Activated gamma-delta T cell (primary cell): Measurements from ENCODE around the gene WWOX.
"Not testable (repeated sequence)": the region's sequence is repeated elsewhere in the genome, so short reads cannot be mapped to it uniquely, and the experiment has no call there.

Source experiments
- DNase-seq: peaks from one replicate; lab custom pipeline; 2025; lab: John Stamatoyannopoulos, UW

The WWOX gene

DNA sequence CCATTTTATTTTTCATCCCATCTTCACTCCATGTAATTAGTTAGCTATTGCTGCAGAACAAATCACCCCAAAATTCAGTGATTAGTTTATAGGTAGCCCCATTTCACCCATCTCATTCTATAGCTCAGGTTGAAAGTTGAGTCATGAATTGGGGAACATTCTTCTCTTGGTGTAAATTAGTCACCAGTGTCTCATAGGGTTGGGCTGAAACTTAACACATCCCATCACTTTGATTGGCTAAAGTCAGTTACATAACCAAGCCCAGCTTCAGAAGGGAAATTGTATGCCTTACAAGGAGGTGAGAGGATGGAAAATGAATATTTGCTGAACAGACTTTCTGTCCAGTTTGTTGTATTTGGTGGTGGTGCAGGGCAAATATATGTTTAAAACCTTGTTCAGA, 477.5 kb downstream of the WWOX start:
- DNase-seq, result no peak

DNA sequence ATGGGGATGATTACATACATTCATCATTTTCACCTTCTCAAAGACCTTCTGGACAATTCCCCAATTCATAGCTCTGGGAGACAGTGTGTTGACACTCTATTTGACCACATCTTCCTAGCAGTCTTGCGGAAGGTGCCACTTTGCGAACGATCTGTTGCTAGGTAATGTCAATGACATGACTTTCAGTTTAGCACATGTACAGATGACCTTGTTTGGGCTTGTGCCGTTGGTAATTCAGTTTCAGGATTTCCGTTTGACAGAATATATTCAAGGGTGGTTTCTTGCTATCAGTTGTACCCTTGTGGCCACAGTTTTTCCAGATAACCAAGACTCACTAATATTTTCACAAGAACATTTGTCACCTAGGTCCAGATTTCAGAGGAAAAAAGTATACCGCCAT, 478.2 kb downstream of the WWOX start:
- DNase-seq, result no peak

DNA sequence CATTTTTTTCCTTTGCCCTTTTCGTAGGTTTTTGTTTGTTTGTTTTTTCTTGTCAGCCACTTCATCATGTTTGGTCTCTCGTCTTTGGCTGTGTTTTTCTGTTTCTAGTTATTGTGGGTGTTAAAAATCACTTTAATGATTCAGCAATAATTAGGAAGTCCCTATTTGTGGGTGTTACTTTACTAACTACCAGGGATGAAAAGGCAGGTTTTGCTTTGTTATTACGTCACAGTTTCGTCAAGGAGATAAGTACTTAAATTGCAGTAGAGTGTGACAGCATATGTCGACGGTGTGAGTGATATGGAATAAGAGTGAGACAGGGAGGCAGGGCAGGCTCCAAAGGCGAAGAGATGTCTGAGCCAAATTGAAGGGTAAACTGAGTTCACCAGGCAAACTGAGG, 479.6 kb downstream of the WWOX start:
- DNase-seq, result no peak

DNA sequence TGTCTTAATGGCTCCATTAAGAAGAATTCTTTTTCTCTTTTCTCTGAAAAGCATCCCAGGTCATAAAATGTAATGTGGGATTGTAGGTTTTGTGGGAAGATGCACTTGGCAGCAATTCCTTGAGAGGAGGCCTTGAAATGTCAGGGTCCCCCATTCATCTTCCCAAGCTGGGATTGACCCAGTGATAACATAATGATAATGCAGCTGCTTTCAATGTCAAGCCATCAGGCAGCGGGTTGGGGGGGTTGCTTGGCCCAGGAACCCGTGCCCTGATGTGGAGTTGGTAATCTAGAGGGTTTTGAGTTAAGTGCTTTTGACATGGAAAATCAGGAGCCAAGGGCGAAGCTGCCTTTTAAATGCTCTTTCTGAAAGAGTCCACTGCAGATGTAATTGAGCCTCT, 484.0 kb downstream of the WWOX start:
- DNase-seq, result no peak

DNA sequence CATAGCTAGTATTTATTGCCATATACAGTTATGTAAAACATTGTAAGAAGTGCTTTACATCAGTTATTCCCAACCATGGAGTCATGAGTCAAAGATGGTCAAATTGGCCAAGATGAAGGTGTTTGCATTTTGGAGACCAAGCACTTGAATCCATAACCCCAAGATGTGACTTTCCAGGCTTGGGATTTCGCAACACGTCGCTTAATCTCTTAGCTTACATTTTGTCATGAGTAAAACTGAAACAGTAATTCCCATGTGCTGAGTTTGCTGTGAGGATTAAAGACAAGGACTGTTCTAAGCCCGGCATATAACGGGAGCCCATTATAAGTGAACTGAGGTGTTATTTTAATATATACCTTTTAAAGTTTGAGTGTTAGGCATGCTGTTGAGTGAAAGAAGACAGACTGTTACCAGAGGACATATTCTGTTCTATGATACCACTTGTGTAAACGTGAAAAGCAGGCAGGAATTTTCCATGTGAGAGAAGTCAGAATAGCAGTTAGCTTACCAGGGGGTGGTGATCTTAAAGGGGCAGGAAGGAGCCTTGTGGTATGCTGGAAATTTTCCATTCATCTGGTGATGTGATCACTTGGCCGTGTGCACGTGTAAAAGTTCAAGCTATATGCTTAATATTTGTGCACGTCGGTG, 484.9 kb downstream of the WWOX start:
- DNase-seq, result no peak

DNA sequence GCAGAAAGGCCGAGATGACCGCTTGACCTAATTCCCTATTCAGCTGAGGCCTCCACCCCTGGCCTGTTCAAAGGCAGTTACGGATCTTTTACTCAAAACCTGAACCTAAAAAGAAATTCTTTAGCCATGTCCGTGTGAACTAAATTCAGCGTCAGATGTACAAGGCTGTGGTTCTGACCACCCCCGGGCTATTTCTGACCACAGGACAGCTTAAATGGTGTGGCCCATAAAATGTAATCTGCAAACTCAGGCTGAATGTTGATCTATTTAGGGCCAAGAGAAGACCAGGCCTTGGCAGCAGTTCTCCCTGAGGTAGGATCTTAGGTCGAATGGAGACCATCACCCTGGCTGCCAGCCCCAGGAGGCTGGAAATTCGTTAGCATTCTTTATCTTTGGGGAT, 485.5 kb downstream of the WWOX start:
- no peak for DNase-seq

DNA sequence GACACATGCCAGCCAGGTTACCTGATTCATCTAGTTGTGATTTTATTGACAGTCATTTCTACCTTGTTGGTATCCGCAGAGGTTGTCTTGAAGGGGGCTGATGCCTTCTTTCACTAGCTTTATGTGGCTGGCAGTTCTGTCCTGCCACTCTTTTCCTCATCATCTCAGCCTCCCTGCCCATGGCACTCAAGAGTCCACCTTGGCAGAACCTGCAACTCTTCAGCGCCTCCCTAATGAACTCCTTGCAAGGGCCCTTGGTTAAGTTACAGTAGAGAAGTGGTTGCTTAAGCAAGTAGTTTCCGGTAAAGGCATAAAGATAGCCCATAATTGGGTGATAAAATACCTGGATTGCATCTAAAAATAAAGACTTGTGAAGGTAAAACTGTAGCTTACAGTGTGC, 489.9 kb downstream of the WWOX start:
- DNase-seq, result no peak

DNA sequence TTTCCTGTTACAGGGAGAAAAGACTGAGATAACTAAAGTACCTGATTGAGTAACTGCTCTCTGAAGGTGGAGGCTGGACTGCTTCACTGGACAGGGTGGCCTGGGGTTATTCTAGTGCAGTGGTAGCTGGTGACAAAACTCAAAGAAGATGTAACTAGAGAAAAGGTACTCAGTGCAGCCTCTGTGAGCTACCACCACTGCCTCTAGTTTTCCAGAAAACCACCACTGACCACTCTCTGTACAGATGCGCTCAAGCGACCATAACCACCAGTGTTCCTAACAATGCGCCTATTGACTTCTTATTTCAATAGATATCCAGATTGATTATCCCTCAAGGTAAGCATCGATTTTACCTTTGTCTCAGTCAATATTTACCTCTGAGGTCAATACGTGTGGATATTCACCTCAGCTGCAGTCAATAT, 492.2 kb downstream of the WWOX start:
- DNase-seq, result no peak

DNA sequence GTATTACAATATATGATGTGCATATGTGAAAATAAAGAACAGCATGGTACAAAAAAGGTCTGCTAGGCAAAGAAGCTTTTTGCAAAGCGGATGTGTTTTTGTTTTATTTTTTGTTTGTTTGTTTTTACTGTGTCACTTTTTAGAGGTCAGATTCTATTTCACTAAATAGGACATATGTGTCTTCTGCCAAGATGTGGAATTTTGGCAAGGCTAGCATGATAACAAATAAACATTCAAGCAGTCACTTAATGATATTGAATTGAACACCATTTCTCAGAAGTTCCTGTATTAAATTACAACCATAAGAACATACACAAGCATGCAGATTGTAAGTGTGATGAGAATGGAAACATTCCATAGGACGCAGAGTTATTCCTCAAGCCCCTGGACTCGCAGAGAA, 492.7 kb downstream of the WWOX start:
- no peak for DNase-seq

DNA sequence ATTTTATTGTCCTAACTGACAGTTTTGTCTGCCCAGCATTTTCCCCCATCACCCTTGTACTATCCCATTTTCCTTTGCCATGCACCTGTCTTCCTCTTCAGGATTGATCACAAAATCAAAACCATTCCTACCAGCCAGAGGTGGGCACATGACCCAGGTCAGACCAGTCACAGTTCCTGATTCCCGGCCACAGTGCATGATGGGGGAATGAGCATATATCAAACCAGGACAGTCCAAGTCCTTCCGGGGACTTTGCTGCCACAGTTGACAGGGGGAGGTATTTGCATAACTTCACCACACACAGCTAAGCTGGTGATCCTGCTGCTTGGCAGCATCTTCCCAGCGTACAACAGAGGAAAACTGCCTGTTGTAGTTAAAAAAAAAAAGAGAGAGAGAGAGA, 493.9 kb downstream of the WWOX start:
- DNase-seq, result no peak

DNA sequence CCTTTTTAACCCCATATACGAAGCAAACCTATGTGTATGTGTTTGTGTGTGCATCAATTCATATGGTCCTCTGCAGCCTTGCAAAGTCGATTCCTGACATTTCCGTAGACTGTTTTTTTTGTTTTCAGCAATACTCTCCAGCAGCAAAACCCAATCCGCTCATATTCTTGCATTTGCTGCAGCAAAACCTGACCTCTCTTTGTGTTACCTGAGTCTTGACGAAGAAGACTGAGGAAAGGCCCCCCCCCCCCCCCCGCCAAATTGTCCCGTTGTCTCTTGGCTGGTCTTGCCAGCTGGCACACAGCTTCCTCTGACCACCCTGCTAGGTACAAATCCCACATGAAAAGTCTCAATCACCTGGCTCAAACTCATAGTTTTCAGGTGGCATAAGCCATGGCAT, 494.7 kb downstream of the WWOX start:
- no peak for DNase-seq

DNA sequence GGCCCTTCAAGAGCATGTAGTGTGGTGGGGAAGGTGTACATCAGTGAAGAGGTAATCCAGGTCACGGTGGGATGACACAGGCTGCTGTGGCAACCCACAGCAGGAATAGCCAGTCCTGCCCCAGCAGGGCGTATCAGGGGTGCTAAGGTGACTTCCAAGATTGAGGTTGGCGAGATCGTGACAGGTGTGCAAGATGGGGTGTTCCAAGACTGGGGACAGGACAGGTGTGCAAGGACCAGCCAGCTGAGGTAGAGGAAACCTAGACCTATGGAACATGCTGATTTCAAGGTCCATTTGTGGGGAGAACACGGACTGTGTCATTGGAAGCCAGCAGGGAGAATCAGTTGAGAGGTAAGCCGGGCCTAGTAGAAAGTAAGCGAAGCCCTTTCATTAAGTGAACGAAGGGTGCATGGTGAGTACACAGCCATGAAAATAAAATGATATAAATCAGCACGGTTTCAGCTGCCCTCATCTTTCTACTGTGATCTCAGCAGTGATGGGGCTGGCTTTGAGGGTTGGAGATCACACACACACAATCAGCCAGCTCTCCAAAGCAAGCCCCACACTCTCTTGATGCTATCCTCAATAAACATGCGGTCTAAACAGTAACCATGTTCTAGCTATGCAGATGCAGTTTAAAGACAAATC, 497.0 kb downstream of the WWOX start:
- DNase-seq, result no peak

DNA sequence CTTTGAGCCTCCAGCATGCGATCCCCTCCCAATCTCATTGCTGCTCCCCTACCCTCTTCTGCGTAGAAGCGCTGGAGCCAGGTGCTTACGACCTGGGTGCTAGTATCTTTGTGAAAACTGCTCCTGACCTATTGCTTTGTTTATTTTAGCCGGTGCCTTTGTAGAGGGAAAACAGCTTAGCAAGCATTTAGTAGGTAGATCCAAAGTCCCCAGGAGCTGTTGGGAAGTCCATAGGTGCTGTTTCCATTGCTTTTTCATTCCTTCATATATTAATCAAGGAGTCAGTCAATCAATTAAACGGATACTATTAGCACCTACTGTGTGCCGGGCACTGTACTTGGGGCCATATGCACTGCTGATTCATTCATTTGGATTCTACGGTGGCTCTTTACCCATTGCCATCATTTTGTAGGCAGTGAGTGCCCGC, 497.6 kb downstream of the WWOX start:
- DNase-seq, result no peak

DNA sequence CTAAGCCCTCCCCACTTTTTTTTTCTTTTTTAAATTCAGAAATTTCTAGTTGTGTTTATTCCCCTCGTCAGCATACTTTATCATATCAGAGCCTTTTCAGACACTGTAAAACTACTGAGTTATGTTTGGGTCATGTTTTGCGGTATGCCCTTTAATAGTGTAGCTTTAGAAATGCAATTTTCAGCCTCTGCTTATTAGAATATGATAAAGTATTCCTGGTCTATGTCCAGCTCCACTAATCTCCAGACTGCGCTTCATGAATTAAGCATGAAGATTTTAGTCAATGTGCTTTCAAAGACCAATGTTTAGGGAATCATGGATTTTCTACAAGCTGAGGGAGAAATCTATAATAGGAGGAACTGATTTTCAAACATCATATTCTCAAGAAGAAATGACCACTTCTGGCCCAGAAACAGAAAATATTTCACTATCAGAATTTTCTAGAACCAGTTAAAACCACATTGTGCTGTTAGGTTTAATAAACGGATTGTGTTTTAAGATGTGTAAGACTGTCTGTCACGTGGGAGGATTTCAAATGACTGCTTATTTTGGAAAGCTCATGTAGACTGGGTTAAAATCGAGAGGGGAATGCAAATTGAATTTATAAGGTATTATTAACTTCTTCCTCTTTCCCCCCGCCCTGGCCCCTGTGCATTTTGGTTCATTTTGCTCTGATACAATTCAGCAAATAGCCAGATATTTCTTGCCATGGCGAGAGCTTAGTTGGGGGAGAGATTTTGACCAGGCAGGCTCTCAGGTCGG, 498.5 kb downstream of the WWOX start:
- no peak for DNase-seq

DNA sequence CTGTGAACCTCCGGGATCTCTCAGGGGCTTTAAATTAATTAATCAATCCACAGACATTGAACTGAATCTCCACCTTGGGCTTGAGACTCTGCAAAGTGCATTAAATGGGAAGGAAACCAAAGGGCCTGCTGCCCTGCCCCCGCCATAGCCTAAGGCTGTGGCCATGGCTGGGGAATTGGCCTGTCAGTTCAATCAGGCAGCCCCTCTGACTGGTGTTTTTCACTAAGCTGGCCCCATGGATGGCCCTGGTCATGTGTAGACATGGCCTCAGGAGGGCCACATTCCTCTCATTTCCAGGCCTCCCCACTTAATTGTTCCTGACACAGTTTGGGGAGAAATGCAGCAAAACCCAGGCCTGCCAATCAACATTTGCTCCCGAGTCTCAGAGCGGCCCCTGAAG, 499.8 kb downstream of the WWOX start:
- no peak for DNase-seq

DNA sequence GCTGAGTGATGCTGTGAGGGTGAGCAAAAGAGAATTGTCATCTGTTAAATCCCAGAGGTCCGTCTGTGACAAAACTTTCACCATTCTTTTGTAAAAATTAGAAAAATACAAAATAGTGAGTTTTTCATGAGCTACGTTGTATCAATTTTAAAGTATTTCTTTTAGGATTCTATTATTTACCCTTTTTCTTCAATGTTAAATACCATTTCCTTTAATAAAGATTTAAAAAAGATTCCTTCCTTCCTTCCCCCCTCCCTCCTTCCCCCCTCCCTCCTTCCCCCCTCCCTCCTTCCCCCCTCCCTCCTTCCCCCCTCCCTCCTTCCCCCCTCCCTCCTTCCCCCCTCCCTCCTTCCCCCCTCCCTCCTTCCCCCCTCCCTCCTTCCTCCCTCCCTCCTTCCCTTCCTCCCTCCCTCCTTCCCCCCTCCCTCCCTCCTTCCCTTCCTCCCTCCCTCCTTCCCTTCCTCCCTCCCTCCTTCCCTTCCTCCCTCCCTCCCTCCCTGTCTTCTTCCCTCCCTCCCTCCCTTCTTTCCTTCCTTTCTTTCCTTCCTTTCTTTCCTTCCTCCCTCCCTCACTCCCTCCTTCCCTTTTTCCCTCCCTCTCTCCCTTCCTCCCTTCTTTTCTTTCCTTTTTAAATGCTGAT, 505.1 kb downstream of the WWOX start:
- not testable (repeated sequence) for DNase-seq

DNA sequence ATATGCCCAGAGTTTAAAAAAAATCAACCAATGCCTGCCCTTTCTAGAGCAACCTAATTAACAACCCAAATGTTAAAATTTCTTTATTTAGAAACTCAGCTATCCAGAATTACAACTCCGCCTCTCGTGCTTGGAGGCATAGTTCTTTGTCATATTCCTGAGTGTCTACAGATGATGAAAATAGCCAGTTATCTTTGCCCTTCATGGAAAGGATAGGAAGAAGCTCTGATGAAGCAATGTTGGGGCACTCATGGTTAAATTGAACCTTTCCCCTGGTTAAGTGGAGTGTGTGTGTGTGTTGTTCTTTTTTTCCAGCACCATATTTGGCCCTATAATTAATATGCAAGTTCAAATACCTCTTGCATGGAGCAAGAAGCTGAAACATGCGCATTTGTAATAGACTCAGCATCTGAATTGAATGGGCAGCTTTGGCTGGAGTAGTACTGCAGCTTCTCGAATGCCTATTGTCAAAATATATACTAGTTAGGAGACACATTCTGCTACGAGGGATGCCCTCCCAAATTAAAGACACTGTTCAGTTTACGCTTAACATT, 506.2 kb downstream of the WWOX start:
- DNase-seq, result no peak

DNA sequence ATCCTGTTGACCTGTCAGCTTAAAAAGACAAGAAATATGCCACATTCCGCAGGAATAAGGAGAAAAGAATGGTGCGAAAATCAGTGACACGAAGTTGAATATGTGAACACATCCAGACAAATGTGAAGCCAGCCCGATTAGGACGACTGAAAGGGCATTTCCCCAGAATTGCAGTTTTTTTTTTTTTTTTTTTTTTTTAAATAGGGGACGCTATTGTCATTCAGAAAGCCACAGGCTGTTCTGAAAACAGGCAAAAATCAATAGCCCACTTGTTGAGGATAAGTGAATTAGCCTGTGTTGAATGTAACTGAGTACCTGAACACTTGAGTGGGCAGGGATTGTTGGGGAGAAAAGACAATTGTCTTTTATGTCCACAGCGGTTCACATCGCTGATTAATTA, 507.1 kb downstream of the WWOX start:
- no peak for DNase-seq

DNA sequence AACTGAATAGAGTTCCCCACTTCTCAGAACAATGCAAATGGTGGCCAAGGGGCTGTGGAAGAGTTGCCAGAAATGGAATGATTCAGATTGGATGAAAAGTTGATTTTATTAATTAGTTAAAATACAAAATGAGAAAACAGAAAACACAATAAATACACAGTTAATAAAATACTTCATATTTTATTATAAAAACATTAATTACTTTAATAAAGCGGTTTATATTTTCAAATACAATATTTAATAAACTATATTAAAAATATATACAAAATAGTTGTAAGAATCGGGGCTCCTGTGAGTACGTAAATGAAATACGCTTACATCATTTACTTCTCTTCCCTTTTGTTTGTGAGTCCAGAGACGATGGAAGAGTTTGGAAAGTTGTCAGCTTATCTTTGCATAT, 507.6 kb downstream of the WWOX start:
- DNase-seq, result no peak

DNA sequence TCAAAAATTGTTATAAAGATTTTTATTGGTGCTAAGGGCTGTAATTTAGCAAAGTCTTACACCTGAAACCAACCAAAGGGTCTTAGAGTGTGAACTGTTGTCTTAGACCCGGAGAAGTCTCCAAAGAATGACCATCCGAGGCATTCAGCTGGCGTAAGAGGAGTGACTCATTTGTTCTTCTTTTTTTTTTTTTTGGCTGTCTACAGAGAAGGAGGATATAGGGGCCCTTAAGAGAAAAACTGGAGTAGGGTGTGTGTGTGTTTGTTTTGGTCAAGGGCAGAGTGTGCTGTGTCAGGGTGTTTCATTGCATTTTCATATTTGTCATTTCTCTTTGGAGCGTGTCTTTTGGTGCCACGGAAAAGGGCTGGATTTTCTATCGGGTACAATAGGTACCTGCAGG, 508.0 kb downstream of the WWOX start:
- no peak for DNase-seq

DNA sequence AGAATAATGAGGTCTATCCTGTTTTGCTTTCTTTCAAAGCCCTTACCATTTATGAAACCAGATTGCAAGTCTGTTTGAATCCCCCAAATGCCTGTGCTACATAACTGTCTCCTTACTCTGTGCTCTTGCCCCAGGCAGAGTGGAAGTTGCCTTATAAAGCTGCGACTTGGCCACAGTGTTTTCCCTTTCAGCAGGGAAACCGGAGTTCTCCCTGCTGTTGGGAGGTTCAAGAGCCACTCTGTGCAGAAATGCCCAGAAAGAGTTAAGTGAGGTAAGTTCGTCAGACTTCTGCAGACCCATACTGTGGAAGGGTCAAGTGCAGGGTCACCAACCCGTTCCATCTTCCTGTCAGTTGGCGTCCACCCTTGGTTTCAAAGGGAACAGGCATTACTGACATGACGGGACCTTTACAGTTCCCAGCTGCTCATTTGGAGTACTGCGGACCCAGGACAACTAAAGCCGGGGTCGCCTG, 508.9 kb downstream of the WWOX start:
- DNase-seq, result no peak
